GM21390 (cell line): ENCODE data around the gene RASAL2.
"Not testable (repeated sequence)": the region's sequence is repeated elsewhere in the genome, so short reads cannot be mapped to it uniquely, and the experiment has no call there.

Source experiments
- ATAC-seq: cut with Tn5 transposase; IDR thresholded peaks from one replicate; pipeline ENCODE4 v1.9.1; 2021; ENCODE audit not compliant: unreplicated experiment

The RASAL2 gene

DNA sequence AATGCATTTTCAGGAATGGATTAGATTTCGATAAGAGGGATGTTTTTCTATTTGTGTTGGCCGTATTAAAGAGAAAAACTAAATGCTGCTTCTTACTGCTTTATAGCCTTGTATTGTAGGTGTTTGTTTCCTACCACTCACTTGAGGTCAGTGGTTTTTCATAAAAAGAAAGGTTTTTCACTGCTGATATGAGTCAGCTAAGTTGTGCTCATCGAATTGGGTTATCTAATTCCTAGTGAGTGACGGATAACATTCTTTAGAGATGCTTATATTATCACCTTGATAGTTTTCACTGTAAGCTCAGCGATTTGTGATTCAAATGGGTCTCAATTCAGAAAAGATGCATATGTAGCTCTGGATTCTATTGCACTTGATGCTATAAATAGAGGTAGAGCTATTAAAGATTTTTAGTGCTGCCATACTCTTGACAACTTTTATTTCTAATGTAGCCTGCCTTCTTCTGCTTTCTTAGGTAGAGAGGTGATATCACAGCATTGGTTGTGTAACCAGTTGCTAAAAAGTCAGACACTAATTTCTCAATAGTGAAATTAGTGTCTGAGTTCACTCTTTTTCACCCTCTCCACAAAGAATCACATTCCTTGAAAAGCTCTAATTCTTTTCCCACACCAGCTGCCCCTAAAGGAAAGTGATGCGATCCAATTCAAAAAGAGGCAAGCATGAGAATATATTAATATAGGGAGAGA, 180.0 kb downstream of the RASAL2 start:
- peak; percentile 54 for ATAC-seq

DNA sequence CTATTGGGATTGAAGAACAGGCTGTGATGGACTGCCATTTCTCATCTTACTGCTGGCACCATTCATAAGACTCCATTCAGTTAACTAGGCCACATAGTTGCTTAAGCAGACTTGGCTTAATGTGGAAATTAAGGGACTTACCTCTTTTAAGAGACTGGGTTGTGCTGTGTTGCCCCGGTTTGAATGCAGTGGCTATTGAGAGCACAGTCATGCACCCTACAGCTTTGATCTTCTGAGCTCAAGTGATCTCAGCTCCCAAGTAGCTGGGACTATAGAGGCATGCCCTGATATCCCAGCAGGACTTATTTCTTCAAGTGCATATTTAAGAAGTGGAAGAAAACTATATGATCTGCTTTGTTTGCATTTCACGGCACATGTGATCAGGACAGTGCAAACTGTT, 181.1 kb downstream of the RASAL2 start:
- ATAC-seq: no peak

DNA sequence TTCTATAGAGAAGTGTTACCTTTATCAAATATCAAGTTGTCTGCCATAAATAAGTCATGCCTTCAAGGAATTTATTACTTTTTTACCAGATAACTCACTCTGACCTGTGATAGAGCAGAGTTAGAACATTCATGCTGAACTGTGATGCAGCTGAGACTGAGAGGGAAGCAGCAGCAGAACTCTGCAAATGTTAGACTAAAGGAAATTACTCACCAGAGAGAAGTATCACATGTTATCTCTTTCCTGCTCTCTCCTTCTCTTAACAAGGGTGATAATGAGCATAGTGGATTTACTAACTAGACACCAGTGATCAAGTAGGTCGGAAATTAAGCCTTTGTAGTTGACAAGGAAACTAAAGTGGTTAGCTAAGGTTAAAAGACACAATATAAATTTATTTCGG, 181.6 kb downstream of the RASAL2 start:
- ATAC-seq: no peak

DNA sequence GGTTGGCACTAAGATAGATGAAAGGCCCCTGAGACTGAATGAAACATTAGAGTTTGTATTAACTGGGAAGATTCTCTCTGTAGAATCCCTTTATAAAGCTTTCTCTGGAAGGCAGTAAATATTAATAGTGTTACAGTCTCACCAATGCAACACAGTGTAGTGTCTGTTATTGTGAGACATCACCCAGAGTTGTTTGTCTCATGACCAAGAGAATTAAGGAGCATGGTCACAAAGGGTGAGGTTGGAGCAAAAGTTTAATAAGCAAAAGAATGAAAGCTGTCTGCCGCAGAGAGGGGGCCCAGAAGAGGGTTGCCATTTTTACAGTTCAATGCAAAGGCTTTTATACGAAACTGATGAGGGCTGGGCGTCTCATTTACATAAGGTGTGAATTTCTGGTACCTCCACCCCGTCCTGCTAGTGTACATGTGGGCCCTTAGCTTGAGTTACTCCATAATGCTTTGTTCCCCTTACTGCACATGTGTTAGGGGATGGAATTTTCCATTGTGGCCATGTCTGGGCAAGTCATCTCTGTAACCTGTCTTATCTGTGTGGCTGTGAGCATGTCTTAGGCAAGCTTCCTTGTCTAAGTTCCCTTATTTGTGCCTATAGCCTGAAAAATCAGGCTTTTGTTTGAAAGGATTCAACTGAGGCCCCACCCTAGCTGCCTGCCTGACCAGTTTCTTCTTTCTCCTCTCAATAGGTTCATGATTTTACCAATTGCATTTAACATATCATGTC, 184.1 kb downstream of the RASAL2 start:
- ATAC-seq: no peak

DNA sequence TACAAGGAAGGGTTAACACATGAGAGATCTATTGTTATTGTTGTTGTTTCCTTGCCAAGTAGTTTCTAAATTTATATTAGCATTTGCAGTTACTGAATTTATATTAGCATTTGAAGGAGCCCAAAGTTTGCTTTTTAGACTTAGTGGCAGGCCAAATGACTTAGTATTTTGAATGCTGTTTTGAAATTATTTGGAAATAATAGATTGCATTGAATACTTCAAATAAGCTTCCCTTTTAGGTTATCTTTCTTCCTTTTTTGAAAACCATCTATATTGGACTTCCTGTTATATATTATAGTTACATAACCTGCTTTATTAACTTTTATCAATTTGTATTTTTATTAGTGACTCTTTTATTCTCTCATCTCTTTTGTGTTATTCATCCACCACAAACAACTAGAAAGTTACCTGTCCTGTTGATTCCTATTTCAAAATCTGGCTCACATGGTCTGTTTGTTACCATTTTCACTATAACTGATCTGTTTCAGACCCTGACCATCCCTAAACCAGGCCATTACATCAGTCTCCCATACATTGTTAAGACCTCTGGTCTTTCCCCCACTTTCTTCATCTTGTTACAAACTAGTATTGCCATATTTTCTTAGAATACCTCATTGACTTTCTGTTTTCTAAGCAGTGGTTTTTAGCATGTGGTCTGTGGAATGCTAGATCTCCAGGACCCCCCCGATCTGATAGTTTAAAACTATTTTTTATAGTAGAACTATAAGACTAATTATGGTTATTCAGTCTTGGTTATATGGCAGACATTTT, 185.2 kb downstream of the RASAL2 start:
- no peak for ATAC-seq

DNA sequence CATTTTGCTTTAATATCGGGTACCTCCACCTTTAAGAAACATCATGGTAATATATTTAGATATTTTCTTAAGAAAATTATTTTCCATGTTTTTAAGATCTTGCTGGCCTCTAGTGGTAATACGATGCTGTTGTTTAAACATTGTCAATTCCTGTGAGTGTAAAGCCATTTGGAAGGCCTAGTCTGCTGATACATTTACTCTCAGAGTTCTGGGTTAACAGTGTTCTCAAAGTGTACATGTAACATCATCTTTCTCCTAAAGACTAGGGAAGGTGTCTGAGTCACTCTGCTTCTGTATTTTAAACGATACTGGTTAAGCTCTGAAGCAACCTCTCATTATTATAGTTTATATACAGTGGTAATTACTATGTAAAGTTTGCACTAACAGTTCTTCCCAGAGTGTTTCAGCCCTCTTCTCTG, 189.1 kb downstream of the RASAL2 start:
- ATAC-seq: no peak

DNA sequence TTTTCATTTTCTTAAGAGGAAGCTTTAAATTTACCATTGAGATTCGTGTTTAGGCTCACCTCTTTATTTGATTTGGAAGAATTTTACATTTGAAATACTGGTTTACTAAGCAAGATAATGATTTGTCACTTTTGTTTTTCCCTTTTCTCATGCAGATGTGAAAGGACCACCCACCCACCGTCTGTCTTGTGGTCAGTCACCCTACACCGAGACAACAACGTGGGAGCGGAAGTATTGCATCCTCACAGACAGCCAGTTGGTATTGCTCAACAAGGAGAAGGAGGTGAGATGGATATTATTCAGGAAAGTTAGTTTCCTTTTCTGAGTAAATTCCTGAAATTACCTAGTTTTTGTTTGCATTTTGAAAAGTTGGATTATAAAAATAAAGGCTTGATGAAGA, 189.5 kb downstream of the RASAL2 start:
- ATAC-seq: no peak

DNA sequence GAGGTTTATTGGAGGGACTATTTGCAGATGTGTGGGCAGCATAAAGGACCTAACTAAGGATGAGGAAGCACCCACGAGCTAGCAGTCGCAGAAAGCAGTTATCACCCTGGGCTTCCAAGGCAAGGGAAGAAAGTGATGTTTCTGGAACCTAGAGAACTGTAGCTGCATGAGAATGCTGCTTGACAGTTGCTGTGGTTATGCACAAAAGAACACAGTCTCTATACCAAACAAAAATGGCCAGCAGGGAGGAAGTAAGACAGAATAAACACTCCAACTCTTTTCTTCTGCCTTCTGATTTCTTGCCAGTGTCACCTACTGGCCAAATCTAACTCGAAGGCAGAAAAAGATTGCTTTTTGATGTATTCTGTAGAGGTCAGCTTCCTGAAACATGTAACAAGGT, 190.2 kb downstream of the RASAL2 start:
- no peak for ATAC-seq

DNA sequence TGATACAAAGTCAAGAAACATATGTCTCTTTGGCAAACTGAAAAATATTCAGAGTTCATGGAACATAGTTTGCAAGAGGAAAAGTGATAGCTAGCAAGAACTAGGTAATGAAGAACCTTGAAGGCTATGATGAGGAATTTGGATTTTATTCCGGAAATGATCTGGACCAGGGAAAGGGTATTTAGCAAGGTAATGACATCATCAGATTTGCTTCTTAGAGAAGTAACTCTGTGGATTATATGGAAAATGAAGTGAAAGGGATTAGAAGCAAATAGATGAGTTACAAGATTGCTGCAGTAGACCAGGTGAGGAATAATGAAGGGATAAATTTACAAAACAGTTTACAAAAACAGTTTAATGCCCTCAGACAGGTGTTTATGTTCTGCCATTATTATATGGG, 197.3 kb downstream of the RASAL2 start:
- ATAC-seq: no peak

DNA sequence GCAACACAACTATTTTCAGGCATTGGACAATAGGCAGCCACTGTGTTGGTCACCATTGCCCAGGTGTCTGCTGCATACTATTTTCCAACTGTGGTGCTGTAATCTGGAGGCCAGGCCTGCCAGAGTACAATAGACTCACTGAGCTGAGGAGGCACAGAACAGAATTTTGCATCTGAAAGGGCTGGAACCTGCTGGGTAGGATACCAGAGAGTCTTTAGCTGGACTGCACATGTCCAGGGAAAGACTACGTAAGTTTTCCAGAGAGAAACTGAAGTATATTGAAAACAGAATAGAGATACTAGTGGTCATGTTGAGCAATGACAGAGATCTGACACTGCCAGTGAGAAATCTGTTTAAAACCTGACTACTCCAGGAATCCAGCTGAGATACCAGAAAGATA, 200.8 kb downstream of the RASAL2 start:
- no peak for ATAC-seq

DNA sequence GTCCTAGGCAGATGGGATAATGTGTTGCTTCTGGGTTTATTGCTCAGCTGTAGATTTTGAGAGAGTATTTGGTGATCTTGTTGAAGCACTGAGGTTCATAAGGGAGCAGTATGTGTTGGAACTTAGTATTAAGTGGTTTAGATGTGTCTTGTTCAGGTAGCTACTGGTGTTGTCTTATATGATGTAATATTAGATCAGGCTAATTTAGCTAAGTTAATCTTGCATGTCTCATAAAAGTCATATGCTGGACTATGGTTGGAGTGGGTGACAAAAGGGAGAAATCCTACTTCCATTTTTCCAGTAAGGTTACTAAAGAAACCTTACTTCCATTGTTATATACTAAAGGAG, 206.4 kb downstream of the RASAL2 start:
- ATAC-seq: no peak

DNA sequence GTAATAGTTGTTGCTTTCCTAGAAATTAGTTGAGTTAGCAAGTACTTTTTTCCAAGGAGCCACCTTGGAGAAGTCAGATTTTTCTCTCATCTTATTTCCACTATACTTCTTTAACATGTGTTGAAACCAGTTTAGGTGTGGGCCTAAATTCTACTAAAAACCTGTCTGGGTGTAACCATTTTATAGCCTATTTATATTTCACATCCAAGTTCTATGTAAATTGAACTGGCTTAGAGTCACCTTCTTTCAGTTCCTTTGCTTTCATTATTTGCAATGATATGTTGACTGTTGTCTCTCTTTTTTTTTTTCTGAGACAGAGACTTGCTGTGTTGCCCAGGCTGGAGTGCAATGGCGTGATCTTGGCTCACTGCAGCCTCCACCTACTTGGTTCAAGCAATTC, 207.2 kb downstream of the RASAL2 start:
- no peak for ATAC-seq

DNA sequence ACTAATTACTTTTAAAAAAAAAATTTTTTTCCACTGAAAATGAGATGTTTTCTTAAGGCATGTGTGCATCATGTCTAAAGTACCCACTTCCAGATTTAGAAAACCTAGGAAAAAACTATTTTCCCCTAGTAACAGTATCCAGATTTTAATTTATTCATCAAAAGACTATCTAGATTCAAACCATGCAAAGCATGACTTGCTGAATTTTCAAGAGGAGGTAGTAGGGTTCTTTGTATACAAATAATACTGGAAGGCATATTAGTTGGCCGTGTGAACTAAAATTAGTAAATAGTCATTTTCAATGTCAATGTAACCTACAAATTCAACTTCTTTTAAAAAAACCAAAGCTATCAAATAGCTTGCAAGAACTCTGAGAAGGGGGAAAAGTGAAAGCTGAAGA, 213.4 kb downstream of the RASAL2 start:
- ATAC-seq: no peak

DNA sequence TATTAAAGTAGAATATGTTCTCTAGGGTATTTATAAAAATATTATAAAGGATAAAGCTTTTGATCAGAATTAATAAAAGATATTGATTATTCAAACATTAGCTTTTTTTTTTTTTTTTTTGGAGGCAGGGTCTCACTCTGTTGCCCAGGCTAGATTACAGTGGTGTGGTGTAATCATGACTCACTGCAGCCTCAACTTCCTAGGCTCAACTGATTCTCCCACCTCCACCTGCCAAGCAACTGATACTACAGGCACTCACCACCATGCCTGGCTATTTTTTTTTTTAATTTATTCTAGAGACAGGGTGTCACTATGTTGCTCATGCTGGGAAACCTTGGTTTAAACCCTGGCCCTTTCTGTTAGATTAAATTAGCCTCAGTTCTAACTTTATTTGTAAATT, 214.5 kb downstream of the RASAL2 start:
- no peak for ATAC-seq

DNA sequence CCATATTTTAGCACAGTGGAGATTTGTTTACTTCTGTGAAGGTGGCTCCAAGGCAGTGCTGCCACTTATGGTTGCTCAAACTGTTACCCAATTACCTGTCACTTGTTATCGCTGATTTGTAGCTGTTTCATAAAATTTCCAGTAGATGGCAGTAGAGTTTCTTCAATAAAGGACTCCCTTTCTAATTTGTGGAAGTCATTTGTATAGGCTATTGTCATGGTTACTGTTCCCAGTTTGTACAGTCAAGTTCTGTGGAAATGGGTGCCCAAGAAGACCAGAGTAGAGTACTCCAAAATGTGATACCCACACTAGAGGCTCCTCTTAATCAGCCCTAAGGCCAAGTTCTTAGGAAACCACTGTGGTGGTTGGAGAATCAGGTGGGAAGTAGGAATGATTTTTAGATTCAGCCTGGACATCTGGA, 216.8 kb downstream of the RASAL2 start:
- ATAC-seq: peak; percentile 93

DNA sequence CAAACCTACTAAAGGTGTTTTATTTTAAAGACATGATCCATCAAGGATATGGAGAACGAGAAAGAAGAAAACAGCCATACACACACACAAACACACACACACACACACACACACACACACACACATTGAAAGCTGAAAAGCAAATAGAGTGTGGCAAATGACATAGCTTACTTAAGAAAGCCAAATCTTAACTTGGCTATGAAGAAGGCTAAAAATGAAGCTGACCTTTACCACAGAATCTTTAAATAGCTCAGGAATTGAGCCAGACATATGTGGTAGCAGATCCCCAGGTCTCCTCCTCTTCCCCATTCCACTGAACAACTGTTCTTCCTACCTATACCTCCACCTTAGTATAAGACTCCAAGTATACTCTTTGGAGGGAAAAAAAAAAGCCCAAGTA, 217.3 kb downstream of the RASAL2 start:
- no peak for ATAC-seq

DNA sequence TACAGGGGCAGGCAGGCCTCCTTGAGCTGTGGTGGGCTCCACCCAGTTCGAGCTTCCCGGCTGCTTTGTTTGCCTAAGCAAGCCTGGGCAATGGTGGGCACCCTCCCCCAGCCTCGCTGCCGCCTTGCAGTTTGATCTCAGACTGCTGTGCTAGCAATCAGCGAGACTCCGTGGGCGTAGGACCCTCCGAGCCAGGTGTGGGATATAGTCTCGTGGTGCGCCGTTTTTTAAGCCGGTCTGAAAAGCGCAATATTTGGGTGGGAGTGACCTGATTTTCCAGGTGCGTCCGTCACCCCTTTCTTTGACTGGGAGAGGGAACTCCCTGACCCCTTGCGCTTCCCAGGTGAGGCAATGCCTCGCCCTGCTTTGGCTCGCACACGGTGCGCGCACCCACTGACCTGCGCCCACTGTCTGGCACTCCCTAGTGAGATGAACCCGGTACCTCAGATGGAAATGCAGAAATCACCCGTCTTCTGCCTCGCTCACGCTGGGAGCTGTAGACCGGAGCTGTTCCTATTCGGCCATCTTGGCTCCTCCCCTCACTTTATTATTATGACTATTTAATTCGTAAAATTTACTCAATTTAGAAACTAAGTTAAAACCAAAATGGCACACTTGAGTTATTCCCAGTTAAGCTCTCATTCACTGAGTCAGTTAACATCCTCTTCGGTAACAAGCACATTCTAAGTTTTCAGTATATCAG, 226.5 kb downstream of the RASAL2 start:
- not testable (repeated sequence) for ATAC-seq

DNA sequence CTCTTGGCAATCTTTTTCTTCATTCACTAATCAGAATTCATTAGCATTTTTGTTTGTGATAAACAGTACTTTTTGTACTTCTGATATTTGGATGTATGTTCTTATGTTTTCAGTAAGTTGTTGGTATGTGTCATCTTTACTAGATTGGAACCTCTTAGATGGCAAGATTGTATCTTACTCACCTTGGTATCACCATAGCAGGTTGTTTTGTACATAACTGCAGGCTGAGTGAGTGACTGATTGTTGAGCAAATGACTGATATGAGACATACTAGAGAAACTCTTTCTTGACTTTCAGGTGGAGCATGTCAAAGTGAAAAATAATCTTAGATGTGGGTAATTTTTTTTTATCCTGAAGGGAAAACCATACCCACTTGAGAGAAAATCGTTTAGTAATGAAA, 229.2 kb downstream of the RASAL2 start:
- ATAC-seq: no peak

DNA sequence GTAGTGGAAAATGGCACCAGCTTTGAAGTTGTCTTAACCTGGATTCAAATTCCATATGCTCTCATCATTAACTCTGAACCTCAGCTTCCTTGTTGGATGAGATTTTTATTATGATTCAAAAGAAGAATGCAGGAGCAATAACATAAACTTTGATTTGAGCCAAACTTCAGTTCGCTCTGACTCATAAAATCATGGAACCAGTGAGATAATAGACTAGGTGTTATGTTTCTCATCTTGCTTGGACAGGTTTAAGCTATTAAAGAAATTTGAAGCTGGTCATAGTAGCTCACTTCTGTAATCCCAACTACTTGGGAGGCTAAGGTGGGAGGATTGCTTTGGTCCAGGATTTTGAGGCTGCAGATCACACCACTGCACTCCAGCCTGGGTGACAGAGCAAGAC, 230.1 kb downstream of the RASAL2 start:
- no peak for ATAC-seq

DNA sequence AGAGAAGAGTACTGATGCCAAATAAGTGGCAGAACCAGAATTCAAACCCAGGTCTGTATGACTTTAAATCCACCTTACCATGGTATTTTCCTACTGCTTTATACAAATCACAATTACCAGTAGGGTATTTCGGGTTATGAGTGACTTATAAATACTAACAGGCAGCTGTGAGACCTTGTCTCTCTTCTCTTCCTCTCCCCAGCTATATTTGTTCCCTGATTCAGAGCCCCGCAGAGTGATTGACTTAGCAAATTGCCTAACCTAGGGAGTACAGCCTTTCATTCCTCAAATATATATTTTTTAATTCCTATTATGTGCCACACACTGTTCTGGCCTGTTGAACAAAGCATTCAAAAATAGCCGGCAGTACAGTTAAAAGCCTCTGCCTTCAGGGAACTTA, 234.8 kb downstream of the RASAL2 start:
- no peak for ATAC-seq

DNA sequence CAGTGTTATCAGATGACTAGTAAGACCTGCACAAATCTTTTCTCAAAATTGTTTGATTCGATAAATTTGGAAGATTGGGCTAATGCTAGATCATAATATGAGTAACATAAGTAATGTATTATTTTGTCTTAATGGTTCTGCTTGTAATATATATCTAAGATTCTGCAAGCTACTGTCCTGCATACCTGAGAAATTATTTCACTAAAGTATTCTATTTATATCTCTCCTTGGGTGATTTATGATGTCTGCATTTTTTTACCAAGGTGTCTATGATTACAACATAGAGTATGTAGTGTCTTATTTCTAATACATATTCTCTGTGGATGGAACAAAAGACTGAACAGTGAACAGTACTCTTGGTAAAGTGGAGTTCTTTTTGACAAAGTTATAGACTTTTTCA, 236.2 kb downstream of the RASAL2 start:
- ATAC-seq: no peak
